Brain microvascular endothelial cell (primary cell): ENCODE data around the gene CIRBP.

Experiments
- DNase-seq: peaks from one replicate; pipeline ENCODE4 v3.0.0-alpha.2; 2020
- H3K27ac ChIP-seq: fragments of 250-450 bp; sonication (Bioruptor Pico); 2 replicates; pipeline ENCODE4 v1.5.1; 2020; ENCODE audit warnings: mild to moderate bottlenecking, moderate library complexity
- H3K27me3 ChIP-seq: fragments of 250-450 bp; sonication (Bioruptor Pico); replicated peaks from 2 replicates; pipeline ENCODE4 v1.5.1; 2020; ENCODE audit warnings: mild to moderate bottlenecking
- H3K36me3 ChIP-seq: fragments of 250-450 bp; sonication (Bioruptor Pico); replicated peaks from 2 replicates; pipeline ENCODE4 v1.5.1; 2020; ENCODE audit warnings: mild to moderate bottlenecking
- H3K4me3 ChIP-seq: 2 replicates; pipeline ENCODE4 v1.5.1; 2011; ENCODE audit warnings: low read depth, mild to moderate bottlenecking, control low read depth, low read length, moderate library complexity
- CTCF ChIP-seq: IDR thresholded peaks from 2 replicates; pipeline ENCODE4 v1.5.1; 2011; ENCODE audit warnings: low read depth, mild to moderate bottlenecking, moderate library complexity, low read length, control low read depth, inconsistent platforms; ENCODE audit errors: missing control alignments
- in situ Hi-C: cut with HindIII; loops from 2 replicates; pipeline ENCODE4 v1.10.0; 2017; ENCODE audit warnings: low sequenced_read_pairs, low pct_ligation_motif_present

CIRBP gene

GRCh38 chr19:1308718-1309117 is 39.6 kb downstream of the CIRBP start:
- H3K4me3 ChIP-seq: no peak overlapping the region
- TF ChIP-seq CTCF: no peak
- H3K36me3 ChIP-seq: no peaks in the 10 kb centered on the region
- H3K27ac ChIP-seq: no peak overlapping the region
- no peak for DNase-seq
- in situ Hi-C loops: no loop called here
- H3K27me3 ChIP-seq: no peaks in the 10 kb centered on the region

- Histone ChIP-seq H3K36me3 (no peaks in the 10 kb centered on the region), H3K27me3 (no peaks in the 10 kb centered on the region), H3K27ac (no peak overlapping the region), H3K4me3 (no peak overlapping the region)
- DNase-seq: no peak
- TF ChIP-seq CTCF: no peak
- in situ Hi-C loops: no loop called here
These were observed 41.1 kb downstream of the CIRBP start for GRCh38 chr19:1309977-1310852.

GRCh38 chr19:1310853-1311180 is 41.7 kb downstream of the CIRBP start:
- no peak for TF ChIP-seq CTCF
- H3K27me3 ChIP-seq: peaks cover 1% of the 10 kb centered on the region
- no peak overlapping the region for H3K4me3 ChIP-seq
- no peaks in the 10 kb centered on the region for H3K36me3 ChIP-seq
- no peak for DNase-seq
- H3K27ac ChIP-seq: no peak overlapping the region
- in situ Hi-C loops: no loop called here

- DNase-seq: no peak
- H3K4me3 ChIP-seq: no peak overlapping the region
- no peak overlapping the region for H3K27ac ChIP-seq
- in situ Hi-C loops: no loop called here
- no peaks in the 10 kb centered on the region for H3K36me3 ChIP-seq
- H3K27me3 ChIP-seq: peaks cover 8% of the 10 kb centered on the region
- TF ChIP-seq CTCF: no peak
These were observed 42.5 kb downstream of the CIRBP start for GRCh38 chr19:1311543-1312091.

GRCh38 chr19:1312767-1313694 is 43.9 kb downstream of the CIRBP start:
- in situ Hi-C loops: no loop called here
- Histone ChIP-seq H3K27ac (no peak overlapping the region), H3K4me3 (no peak overlapping the region), H3K36me3 (no peaks in the 10 kb centered on the region), H3K27me3 (peaks cover 21% of the 10 kb centered on the region)
- TF ChIP-seq CTCF: no peak
- peak; percentile 45 for DNase-seq
